PC-9 (cell line): Measurements from ENCODE around the gene SLC35D2. TPM values are rescaled to one million over a fixed set of nuclear protein-coding genes. Genes with fewer than 3 reads are reported as not detected.

Experiments used
- BruUV-seq: library from RNA; stranded (reverse); fragments of 400-500 nt; replicated peaks from 2 replicates; lab custom pipeline; 2021; lab: Mats Ljungman, UMichigan
- CTCF ChIA-PET: fragments of 300-600 bp; sonication (Branson Sonifier 250); formaldehyde crosslinking; loops from one replicate; lab custom pipeline; 2022; ENCODE audit warnings: antibody characterized with exemption; lab: Charles Lee
- POLR2A ChIA-PET: fragments of 300-600 bp; sonication (Branson Sonifier 250); formaldehyde crosslinking; loops from one replicate; lab custom pipeline; 2022; ENCODE audit warnings: antibody characterized with exemption; ENCODE audit not compliant: unreplicated experiment; lab: Charles Lee
- DNase-seq, 2 experiments: peaks; one replicate each; pipeline versions ENCODE4 v3.0.0 to v3.0.0-alpha.2; 2015 to 2022; ENCODE audit warnings: mixed read lengths in 1 of 2
- H2AFZ ChIP-seq: fragments of 200-600 bp; sonication (generic); 2 replicates; pipeline ENCODE4 v1.8.1; 2017; ENCODE audit warnings: antibody characterized with exemption
- H3F3A ChIP-seq: fragments of 200-600 bp; sonication (generic); 2 replicates; pipeline ENCODE4 v1.8.1; 2017; ENCODE audit warnings: antibody characterized with exemption, mild to moderate bottlenecking, low read depth; ENCODE audit not compliant: insufficient read depth
- H3K27ac ChIP-seq: fragments of 200-600 bp; sonication (generic); 2 replicates; pipeline ENCODE4 v1.6.1; 2016; ENCODE audit warnings: mixed run types
- H3K27me3 ChIP-seq: fragments of 200-600 bp; sonication (generic); 2 replicates; pipeline ENCODE4 v1.6.1; 2016; ENCODE audit warnings: low read depth, mixed run types; ENCODE audit not compliant: insufficient read depth
- H3K36me3 ChIP-seq: fragments of 200-600 bp; sonication (generic); 2 replicates; pipeline ENCODE4 v1.6.1; 2016; ENCODE audit warnings: low read depth, mixed run types
- H3K4me1 ChIP-seq: fragments of 200-600 bp; sonication (generic); replicated peaks from 2 replicates; pipeline ENCODE4 v1.6.1; 2016; ENCODE audit warnings: mixed run types; ENCODE audit not compliant: insufficient read depth
- H3K4me2 ChIP-seq: fragments of 200-600 bp; sonication (generic); 2 replicates; pipeline ENCODE4 v1.6.1; 2017; ENCODE audit warnings: mixed run types
- H3K4me3 ChIP-seq: fragments of 200-600 bp; sonication (generic); 2 replicates; pipeline ENCODE4 v1.6.1; 2016; ENCODE audit warnings: mixed run types
- H3K79me2 ChIP-seq: fragments of 200-600 bp; sonication (generic); 2 replicates; pipeline ENCODE4 v1.6.1; 2017; ENCODE audit warnings: low read depth, mixed run types
- H3K9me2 ChIP-seq: fragments of 200-600 bp; sonication (generic); 2 replicates; pipeline ENCODE4 v1.8.1; 2017; ENCODE audit warnings: mild to moderate bottlenecking; ENCODE audit not compliant: insufficient read depth
- H3K9me3 ChIP-seq: fragments of 200-600 bp; sonication (generic); 2 replicates; pipeline ENCODE4 v1.8.1; 2016; ENCODE audit warnings: low read depth; ENCODE audit not compliant: insufficient read depth
- H4K20me1 ChIP-seq: fragments of 200-600 bp; sonication (generic); 2 replicates; pipeline ENCODE4 v1.8.1; 2017; ENCODE audit not compliant: insufficient read depth
- EZH2 ChIP-seq: fragments of 200-600 bp; sonication (generic); IDR thresholded peaks from 2 replicates; pipeline ENCODE4 v1.8.0; 2017; ENCODE audit warnings: antibody characterized with exemption, low read depth
- intact Hi-C: fragments of 100-400 bp; cut with micrococcal nuclease; formaldehyde crosslinking; loops from one replicate; pipeline ENCODE4 v1.10.0; 2022; ENCODE audit not compliant: unreplicated experiment
- total RNA-seq: library from RNA; stranded (reverse); gene quantifications from 2 replicates; pipeline ENCODE4 v1.2.3, GENCODE V29; 2021
- TF ChIP-seq, protein P1 (sequence below): fragments of 200-600 bp; sonication (generic); conservative IDR thresholded peaks from 2 replicates; pipeline ENCODE4 v1.6.1; 2017; ENCODE audit warnings: mixed run types, antibody characterized with exemption, mild to moderate bottlenecking, moderate library complexity

Gene SLC35D2
- total RNA-seq, 1 experiment from 2014 or later = 27.6 TPM

DNA sequence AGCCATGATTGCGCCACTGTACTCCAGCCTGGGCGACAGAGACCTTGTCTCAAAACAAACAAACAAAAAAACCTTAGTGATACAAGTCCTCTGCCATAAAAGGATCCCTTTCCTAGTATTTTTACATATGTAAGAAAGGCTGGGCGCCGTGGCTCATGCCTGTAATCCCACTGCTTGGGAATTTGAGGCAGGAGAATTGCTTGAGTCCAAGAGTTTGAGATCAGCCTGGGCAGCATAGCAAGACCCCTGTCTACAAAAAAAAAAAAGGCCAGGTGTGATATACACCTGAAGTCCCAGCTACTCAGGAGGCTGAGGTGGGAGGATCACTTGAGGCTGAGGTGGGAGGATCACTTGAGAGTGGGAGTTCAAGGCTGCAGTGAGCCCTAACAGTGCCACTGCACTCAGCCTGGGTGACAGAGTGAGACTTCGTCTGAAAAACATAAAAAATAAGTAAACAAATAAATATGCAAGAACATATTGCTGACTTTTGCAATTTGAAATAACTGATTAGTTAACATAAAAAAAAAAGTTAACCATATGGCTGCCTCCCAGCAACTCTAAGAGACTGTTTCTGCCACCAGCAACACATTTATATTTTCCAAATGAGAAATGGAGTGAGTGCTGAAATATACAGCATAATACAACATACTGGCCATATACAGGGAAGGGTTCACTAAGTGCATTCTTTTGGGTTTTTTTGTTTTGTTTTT, 27.8 kb upstream of the SLC35D2 start:
- peaks cover 76% of the 10 kb centered on the region for H3K79me2 ChIP-seq
- H3K27me3 ChIP-seq = no peaks in the 10 kb centered on the region
- H3K4me1 ChIP-seq = peaks cover 4% of the 10 kb centered on the region; the same call in 1 of the 2 replicates
- no TSS peak for BruUV-seq
- DNase-seq = no peak
- no peak overlapping the region for H3K27ac ChIP-seq
- H4K20me1 ChIP-seq = no peaks in the 10 kb centered on the region; the same call in 1 of the 2 replicates
- TF ChIP-seq, protein P1, sequence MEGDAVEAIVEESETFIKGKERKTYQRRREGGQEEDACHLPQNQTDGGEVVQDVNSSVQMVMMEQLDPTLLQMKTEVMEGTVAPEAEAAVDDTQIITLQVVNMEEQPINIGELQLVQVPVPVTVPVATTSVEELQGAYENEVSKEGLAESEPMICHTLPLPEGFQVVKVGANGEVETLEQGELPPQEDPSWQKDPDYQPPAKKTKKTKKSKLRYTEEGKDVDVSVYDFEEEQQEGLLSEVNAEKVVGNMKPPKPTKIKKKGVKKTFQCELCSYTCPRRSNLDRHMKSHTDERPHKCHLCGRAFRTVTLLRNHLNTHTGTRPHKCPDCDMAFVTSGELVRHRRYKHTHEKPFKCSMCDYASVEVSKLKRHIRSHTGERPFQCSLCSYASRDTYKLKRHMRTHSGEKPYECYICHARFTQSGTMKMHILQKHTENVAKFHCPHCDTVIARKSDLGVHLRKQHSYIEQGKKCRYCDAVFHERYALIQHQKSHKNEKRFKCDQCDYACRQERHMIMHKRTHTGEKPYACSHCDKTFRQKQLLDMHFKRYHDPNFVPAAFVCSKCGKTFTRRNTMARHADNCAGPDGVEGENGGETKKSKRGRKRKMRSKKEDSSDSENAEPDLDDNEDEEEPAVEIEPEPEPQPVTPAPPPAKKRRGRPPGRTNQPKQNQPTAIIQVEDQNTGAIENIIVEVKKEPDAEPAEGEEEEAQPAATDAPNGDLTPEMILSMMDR = no peak
- TF ChIP-seq EZH2 = no peak
- H3K36me3 ChIP-seq = no peaks in the 10 kb centered on the region
- intact Hi-C loops = loop anchor here (10.0 kb wide), 1 partner anchor 244 kb away; the partner anchor contains the start of gene PRXL2C
- H3F3A ChIP-seq = peaks cover 14% of the 10 kb centered on the region; the same call in 1 of the 2 replicates
- no peak overlapping the region for H2AFZ ChIP-seq
- ChIA-PET POLR2A (no interaction called here), CTCF (interaction anchor here (0.6 kb wide), 1 partner anchor 412 kb away, joined by 5 read pairs; no protein-coding TSS in a partner anchor)
- H3K9me3 ChIP-seq = no peaks in the 10 kb centered on the region
- no peak overlapping the region for H3K4me2 ChIP-seq
- H3K9me2 ChIP-seq = no peaks in the 10 kb centered on the region
- H3K4me3 ChIP-seq = no peak overlapping the region

DNA sequence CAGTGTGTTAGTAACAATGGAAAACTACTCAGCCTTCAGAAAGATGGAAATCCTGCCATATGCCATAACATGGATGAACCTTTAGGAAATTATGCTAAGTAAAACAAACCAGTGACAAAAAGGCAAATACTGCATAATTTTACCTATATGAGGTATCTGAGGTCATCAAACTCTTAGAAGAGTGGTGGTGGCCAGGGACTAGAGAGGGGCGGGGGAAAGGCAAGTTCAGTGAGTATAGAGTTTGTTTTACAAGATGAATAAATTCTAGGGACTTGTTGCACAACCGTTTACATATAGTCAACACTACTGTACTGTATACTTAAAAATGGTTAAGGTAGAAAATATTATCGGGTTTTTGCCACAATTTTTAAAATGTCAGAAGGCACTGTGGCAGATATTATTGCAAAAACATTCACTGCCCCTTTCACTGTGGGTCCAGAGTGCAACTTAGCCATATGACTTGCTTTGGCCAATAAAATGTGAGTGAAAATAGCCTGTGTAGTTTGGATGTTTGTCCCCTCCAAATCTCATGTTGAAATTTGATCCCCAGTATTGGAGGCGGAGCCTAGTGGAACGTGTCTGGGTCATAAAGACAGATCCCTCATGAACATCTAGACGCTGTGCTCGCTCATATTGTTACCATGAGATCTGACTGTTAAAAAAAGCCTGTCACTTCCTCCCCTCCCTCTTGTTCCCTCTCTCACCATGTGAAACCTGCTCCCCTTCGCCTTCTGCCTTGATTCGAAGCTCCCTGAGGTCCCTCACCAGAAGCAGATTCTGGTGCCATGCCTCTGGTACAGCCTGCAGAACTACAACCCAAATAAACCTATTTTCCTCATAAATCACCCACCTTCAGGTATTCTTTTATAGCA, 25.1 kb upstream of the SLC35D2 start:
- Histone ChIP-seq H3K27ac (no peak overlapping the region), H3K9me2 (no peaks in the 10 kb centered on the region), H3K4me3 (no peak overlapping the region), H3K79me2 (peaks cover 74% of the 10 kb centered on the region), H3F3A (peaks cover 14% of the 10 kb centered on the region; the same call in 1 of the 2 replicates), H3K9me3 (no peaks in the 10 kb centered on the region), H4K20me1 (no peaks in the 10 kb centered on the region; the same call in 1 of the 2 replicates), H3K4me1 (no peaks in the 10 kb centered on the region), H2AFZ (no peak overlapping the region), H3K4me2 (no peak overlapping the region), H3K27me3 (no peaks in the 10 kb centered on the region), H3K36me3 (no peaks in the 10 kb centered on the region)
- DNase-seq = no peak
- ChIA-PET CTCF (no interaction called here), POLR2A (no interaction called here)
- TF ChIP-seq EZH2 = no peak
- TF ChIP-seq, protein P1 = no peak
- no TSS peak for BruUV-seq
- intact Hi-C loops = no loop called here

DNA sequence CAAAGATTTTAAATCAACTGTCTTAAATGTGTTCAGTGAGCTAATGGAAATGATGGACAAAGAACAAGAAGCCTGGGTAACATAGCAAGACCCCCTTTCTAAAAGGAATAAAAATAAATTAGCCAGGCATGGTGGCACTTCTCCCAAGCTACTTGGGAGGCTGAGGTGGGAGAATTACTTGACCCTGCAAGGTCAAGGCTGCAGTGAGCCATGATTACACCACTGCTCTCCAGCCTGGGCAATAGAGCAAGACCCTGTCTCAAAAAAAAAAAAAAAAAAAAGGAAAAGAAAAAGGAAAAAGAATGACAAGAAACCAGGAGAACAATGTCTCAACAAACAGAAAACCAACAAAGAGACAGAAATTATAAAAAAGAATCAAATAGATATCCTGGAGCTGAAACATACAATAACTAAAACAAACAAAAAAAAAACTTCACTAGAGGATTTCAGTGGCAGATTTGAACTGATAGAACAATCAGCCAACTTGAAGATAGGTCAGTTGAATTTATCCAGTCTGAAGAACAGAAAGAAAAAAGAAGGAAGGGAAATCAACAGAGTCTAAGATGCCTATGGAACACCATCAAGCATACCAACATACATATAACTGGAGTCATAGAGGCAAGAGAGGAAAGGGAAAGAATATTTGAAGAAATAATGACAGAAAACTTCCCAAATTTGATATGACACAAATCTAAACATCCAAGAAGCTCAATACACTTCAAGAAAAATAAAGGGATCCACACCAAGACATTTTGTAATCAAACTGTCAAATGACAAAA, 16.8 kb upstream of the SLC35D2 start:
- H3K36me3 ChIP-seq = 0 out of 2 replicates have a peak, but pooled peaks cover 4% of the 10 kb centered on the region
- peaks cover 63% of the 10 kb centered on the region for H3K79me2 ChIP-seq
- H3K9me3 ChIP-seq = no peaks in the 10 kb centered on the region
- TF ChIP-seq, protein P1 = no peak
- TF ChIP-seq EZH2 = no peak
- H3K9me2 ChIP-seq = no peaks in the 10 kb centered on the region
- intact Hi-C loops = no loop called here
- H4K20me1 ChIP-seq = no peaks in the 10 kb centered on the region
- H3F3A ChIP-seq = peaks cover 8% of the 10 kb centered on the region; the same call in 1 of the 2 replicates
- no peak overlapping the region for H3K4me2 ChIP-seq
- H2AFZ ChIP-seq = no peak overlapping the region
- no TSS peak for BruUV-seq
- no peaks in the 10 kb centered on the region for H3K4me1 ChIP-seq
- no peak overlapping the region for H3K4me3 ChIP-seq
- H3K27ac ChIP-seq = no peak overlapping the region
- ChIA-PET CTCF (no interaction called here), POLR2A (interaction anchor here (0.6 kb wide), 1 partner anchor 13 kb away, joined by 3 read pairs; no protein-coding TSS in a partner anchor)
- H3K27me3 ChIP-seq = no peaks in the 10 kb centered on the region
- no peak for DNase-seq
